ENCODE results near the gene MVP.

The MVP gene

GRCh38 chr16:29850998-29851397 lies 30.7 kb downstream of the MVP start:
- no peak overlapping the region for H3K4me3 ChIP-seq
- TF ChIP-seq POLR2AphosphoS5 (IDR thresholded peaks at IDR 0.05; ENCODE audit: borderline replicate concordance, low read depth, low read length): no peak
- TF ChIP-seq FOXP2 (optimal IDR thresholded peaks at IDR 0.05; ENCODE audit: control extremely low read depth, extremely low read length, insufficient read depth): no peak
- no peak for TF ChIP-seq EZH2 (IDR thresholded peaks at IDR 0.05)
- H3K36me3 ChIP-seq (ENCODE audit: insufficient read depth, low read length): no peaks in the 10 kb centered on the region
- no peak for DNase-seq (ENCODE audit: low read depth, low spot score)
- H3K27ac ChIP-seq: no peak overlapping the region
- H3K9me3 ChIP-seq (ENCODE audit: low read depth, low read length): no peaks in the 10 kb centered on the region
- no peak overlapping the region for H3K9ac ChIP-seq (ENCODE audit: insufficient read length)

DNA sequence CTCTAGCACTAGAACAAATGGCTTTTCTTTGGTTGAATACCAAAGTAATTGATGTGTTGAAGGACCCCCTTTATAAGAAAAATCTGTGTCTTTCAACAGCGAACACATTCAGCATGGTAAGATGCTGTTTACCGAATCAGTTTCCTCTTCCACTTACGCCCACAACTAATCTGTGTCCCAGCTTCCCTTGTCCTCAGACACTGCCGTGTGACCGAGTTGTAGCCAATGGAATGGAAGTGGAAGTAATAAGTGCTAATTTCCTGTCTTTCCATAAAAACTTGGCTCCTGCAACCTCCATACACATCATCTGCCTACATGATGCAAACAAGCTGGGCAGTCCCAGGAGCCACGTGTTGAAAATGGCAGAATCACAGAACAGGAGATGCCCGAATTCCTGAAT lies 32.4 kb downstream of the MVP start:
- peak; percentile 10 for DNase-seq (ENCODE audit: low read depth, low spot score)
- Histone ChIP-seq H3K27ac (0 out of 2 replicates have a peak overlapping the region, but pooled peaks have one; percentile 26), H3K4me3 (no peak overlapping the region), H3K9ac (ENCODE audit: insufficient read length) (no peak overlapping the region), H3K9me3 (ENCODE audit: low read depth, low read length) (no peaks in the 10 kb centered on the region), H3K36me3 (ENCODE audit: insufficient read depth, low read length) (no peaks in the 10 kb centered on the region)
- TF ChIP-seq FOXP2 (optimal IDR thresholded peaks at IDR 0.05; ENCODE audit: control extremely low read depth, extremely low read length, insufficient read depth) (no peak), POLR2AphosphoS5 (IDR thresholded peaks at IDR 0.05; ENCODE audit: borderline replicate concordance, low read depth, low read length) (peak; percentile 21; the same call in 1 of the 2 replicates), EZH2 (IDR thresholded peaks at IDR 0.05) (no peak)

DNA sequence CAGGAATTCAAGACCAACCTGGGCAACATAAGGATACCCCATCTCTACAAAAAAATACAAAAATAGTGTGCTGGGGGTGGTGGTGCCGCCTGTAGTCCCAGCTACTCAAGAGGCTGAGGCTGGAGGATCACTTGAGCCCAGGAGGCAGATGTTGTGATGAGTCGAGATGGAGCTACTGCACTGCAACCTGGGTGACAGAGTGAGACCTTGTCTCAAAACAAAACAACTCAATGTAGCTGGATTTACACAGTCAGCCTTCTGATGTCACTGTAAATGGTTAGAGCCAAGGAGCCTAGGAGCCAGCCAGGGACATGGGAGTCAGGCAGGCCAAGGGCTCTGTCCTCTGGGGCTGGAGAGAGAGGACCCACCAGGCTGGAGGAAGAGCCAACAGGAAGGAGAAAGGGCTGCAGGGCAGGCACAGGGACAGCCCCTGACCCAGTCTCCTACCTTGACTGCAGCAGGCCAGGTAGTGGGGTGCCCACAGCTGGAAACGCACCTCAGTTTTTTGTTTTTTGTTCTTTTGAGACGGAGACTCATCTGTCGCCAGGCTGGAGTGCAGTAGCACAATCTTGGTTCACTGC lies 34.3 kb downstream of the MVP start:
- Histone ChIP-seq H3K27ac (no peak overlapping the region), H3K9me3 (ENCODE audit: low read depth, low read length) (no peaks in the 10 kb centered on the region), H3K36me3 (ENCODE audit: insufficient read depth, low read length) (peaks cover 5% of the 10 kb centered on the region; the same call in 1 of the 2 replicates), H3K4me3 (no peak overlapping the region), H3K9ac (ENCODE audit: insufficient read length) (no peak overlapping the region)
- no peak for TF ChIP-seq POLR2AphosphoS5 (IDR thresholded peaks at IDR 0.05; ENCODE audit: borderline replicate concordance, low read depth, low read length)
- no peak for TF ChIP-seq FOXP2 (optimal IDR thresholded peaks at IDR 0.05; ENCODE audit: control extremely low read depth, extremely low read length, insufficient read depth)
- TF ChIP-seq EZH2 (IDR thresholded peaks at IDR 0.05): no peak
- no peak for DNase-seq (ENCODE audit: low read depth, low spot score)

- H3K9ac ChIP-seq (ENCODE audit: insufficient read length): no peak overlapping the region
- H3K9me3 ChIP-seq (ENCODE audit: low read depth, low read length): no peaks in the 10 kb centered on the region
- peaks cover 5% of the 10 kb centered on the region; the same call in 1 of the 2 replicates for H3K36me3 ChIP-seq (ENCODE audit: insufficient read depth, low read length)
- H3K4me3 ChIP-seq: no peak overlapping the region
- DNase-seq (ENCODE audit: low read depth, low spot score): no peak
- TF ChIP-seq FOXP2 (optimal IDR thresholded peaks at IDR 0.05; ENCODE audit: control extremely low read depth, extremely low read length, insufficient read depth) (no peak), POLR2AphosphoS5 (IDR thresholded peaks at IDR 0.05; ENCODE audit: borderline replicate concordance, low read depth, low read length) (no peak), EZH2 (IDR thresholded peaks at IDR 0.05) (no peak)
- no peak overlapping the region for H3K27ac ChIP-seq
These were observed 37.0 kb downstream of the MVP start for GRCh38 chr16:29857133-29857760.

- no peak overlapping the region for H3K9ac ChIP-seq (ENCODE audit: insufficient read length)
- no peak overlapping the region for H3K4me3 ChIP-seq
- H3K9me3 ChIP-seq (ENCODE audit: low read depth, low read length): no peaks in the 10 kb centered on the region
- H3K36me3 ChIP-seq (ENCODE audit: insufficient read depth, low read length): peaks cover 5% of the 10 kb centered on the region; the same call in 1 of the 2 replicates
- no peak for TF ChIP-seq POLR2AphosphoS5 (IDR thresholded peaks at IDR 0.05; ENCODE audit: borderline replicate concordance, low read depth, low read length)
- no peak for TF ChIP-seq FOXP2 (optimal IDR thresholded peaks at IDR 0.05; ENCODE audit: control extremely low read depth, extremely low read length, insufficient read depth)
- no peak for TF ChIP-seq EZH2 (IDR thresholded peaks at IDR 0.05)
- no peak for DNase-seq (ENCODE audit: low read depth, low spot score)
- no peak overlapping the region for H3K27ac ChIP-seq
These were observed 38.0 kb downstream of the MVP start for GRCh38 chr16:29858149-29858849.

GRCh38 chr16:29858974-29859373 lies 38.7 kb downstream of the MVP start:
- no peak for DNase-seq (ENCODE audit: low read depth, low spot score)
- no peak overlapping the region for H3K4me3 ChIP-seq
- no peaks in the 10 kb centered on the region for H3K9me3 ChIP-seq (ENCODE audit: low read depth, low read length)
- H3K9ac ChIP-seq (ENCODE audit: insufficient read length): no peak overlapping the region
- no peak for TF ChIP-seq POLR2AphosphoS5 (IDR thresholded peaks at IDR 0.05; ENCODE audit: borderline replicate concordance, low read depth, low read length)
- no peak for TF ChIP-seq EZH2 (IDR thresholded peaks at IDR 0.05)
- TF ChIP-seq FOXP2 (optimal IDR thresholded peaks at IDR 0.05; ENCODE audit: control extremely low read depth, extremely low read length, insufficient read depth): no peak
- H3K27ac ChIP-seq: no peak overlapping the region
- H3K36me3 ChIP-seq (ENCODE audit: insufficient read depth, low read length): peaks cover 5% of the 10 kb centered on the region; the same call in 1 of the 2 replicates

DNA sequence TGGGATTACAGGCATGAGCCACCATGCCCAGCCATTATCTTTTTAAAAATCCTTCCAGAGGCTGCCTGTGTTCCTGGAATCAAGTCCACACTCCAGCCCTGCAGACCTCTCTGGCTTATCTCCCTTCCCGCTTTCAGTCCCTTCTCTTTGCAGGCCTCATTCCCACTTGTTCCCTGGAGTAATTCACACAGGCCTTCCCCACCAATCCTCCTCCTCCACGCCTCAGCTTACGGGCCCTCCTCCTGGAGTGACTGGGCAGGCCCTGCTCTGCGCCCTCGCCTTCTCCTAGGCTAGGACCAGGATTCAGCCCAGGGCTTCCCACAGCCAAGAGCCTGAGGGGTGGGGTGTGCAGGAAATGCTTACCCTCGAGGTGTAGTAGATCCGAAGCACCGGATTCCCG lies 40.0 kb downstream of the MVP start:
- no peak for DNase-seq (ENCODE audit: low read depth, low spot score)
- Histone ChIP-seq H3K9me3 (ENCODE audit: low read depth, low read length) (no peaks in the 10 kb centered on the region), H3K9ac (ENCODE audit: insufficient read length) (no peak overlapping the region), H3K27ac (no peak overlapping the region), H3K4me3 (no peak overlapping the region), H3K36me3 (ENCODE audit: insufficient read depth, low read length) (peaks cover 5% of the 10 kb centered on the region; the same call in 1 of the 2 replicates)
- TF ChIP-seq FOXP2 (optimal IDR thresholded peaks at IDR 0.05; ENCODE audit: control extremely low read depth, extremely low read length, insufficient read depth): no peak
- TF ChIP-seq POLR2AphosphoS5 (IDR thresholded peaks at IDR 0.05; ENCODE audit: borderline replicate concordance, low read depth, low read length): no peak
- no peak for TF ChIP-seq EZH2 (IDR thresholded peaks at IDR 0.05)

- Histone ChIP-seq H3K4me3 (peak overlapping the region; percentile 94), H3K9ac (ENCODE audit: insufficient read length) (peak overlapping the region; percentile 94), H3K27ac (no peak overlapping the region), H3K36me3 (ENCODE audit: insufficient read depth, low read length) (peaks cover 5% of the 10 kb centered on the region; the same call in 1 of the 2 replicates), H3K9me3 (ENCODE audit: low read depth, low read length) (no peaks in the 10 kb centered on the region)
- DNase-seq (ENCODE audit: low read depth, low spot score): no peak
- TF ChIP-seq EZH2 (IDR thresholded peaks at IDR 0.05): no peak
- no peak for TF ChIP-seq POLR2AphosphoS5 (IDR thresholded peaks at IDR 0.05; ENCODE audit: borderline replicate concordance, low read depth, low read length)
- TF ChIP-seq FOXP2 (optimal IDR thresholded peaks at IDR 0.05; ENCODE audit: control extremely low read depth, extremely low read length, insufficient read depth): no peak
These were observed 42.2 kb downstream of the MVP start for GRCh38 chr16:29862383-29862883.

Data from SK-N-MC (cell line).